HL-60 (cell line): ENCODE results near the gene IMPDH1.

Source experiments
- DNase-seq, 2 experiments: peaks; one replicate each; pipeline ENCODE4 v3.0.0-alpha.2; 2010 to 2020; ENCODE audit warnings: low read depth in 1 of 2, low spot score in 1 of 2
- H3K27ac ChIP-seq: fragments of 250-450 bp; sonication (Bioruptor Pico); replicated peaks from 2 replicates; pipeline ENCODE4 v1.5.1; 2020; ENCODE audit warnings: mild to moderate bottlenecking, moderate library complexity
- H3K27me3 ChIP-seq: fragments of 250-450 bp; sonication (Bioruptor Pico); 2 replicates; pipeline ENCODE4 v1.5.1; 2021; ENCODE audit warnings: mild to moderate bottlenecking, moderate library complexity; ENCODE audit not compliant: insufficient read depth, poor library complexity, severe bottlenecking
- H3K4me3 ChIP-seq: replicated peaks from 2 replicates; pipeline ENCODE4 v1.5.1; 2011; ENCODE audit warnings: mild to moderate bottlenecking, control low read depth, low read length; ENCODE audit not compliant: insufficient read depth
- CTCF ChIP-seq: IDR thresholded peaks from one replicate; pipeline ENCODE4 v1.5.1; 2011; ENCODE audit warnings: low read length, control low read depth, inconsistent platforms; ENCODE audit not compliant: insufficient read depth
- GABPA ChIP-seq: IDR thresholded peaks from 2 replicates; pipeline ENCODE4 v1.6.1; 2012; ENCODE audit warnings: low read depth
- POLR2AphosphoS5 ChIP-seq: IDR thresholded peaks from 2 replicates; pipeline ENCODE4 v1.6.1; 2012; ENCODE audit warnings: low read depth
- REST ChIP-seq: IDR thresholded peaks from 2 replicates; pipeline ENCODE4 v1.6.1; 2012; ENCODE audit warnings: low read depth; ENCODE audit not compliant: insufficient replicate concordance
- SPI1 ChIP-seq: IDR thresholded peaks from 2 replicates; pipeline ENCODE4 v1.6.1; 2012; ENCODE audit warnings: low read depth, mild to moderate bottlenecking, borderline replicate concordance

Gene IMPDH1

GRCh38 chr7:128417071-128417470 lies 7.3 kb upstream of the IMPDH1 start:
- no peak overlapping the region for H3K27ac ChIP-seq
- DNase-seq = no peak
- no peak overlapping the region for H3K4me3 ChIP-seq
- H3K27me3 ChIP-seq = no peaks in the 10 kb centered on the region
- TF ChIP-seq CTCF (no peak), SPI1 (no peak), POLR2AphosphoS5 (no peak), REST (no peak), GABPA (no peak)

- Histone ChIP-seq H3K27me3 (no peaks in the 10 kb centered on the region), H3K4me3 (no peak overlapping the region), H3K27ac (no peak overlapping the region)
- TF ChIP-seq CTCF = no peak
- no peak for TF ChIP-seq POLR2AphosphoS5
- no peak for DNase-seq
These were observed 5.5 kb upstream of the IMPDH1 start for GRCh38 chr7:128415217-128415785.

- Histone ChIP-seq H3K27me3 (no peaks in the 10 kb centered on the region), H3K4me3 (peak overlapping the region; percentile 75), H3K27ac (peak overlapping the region; percentile 77)
- TF ChIP-seq GABPA (no peak), CTCF (no peak), POLR2AphosphoS5 (no peak), REST (no peak), SPI1 (no peak)
- DNase-seq = no peak
These were observed 620 bp upstream of the IMPDH1 start for GRCh38 chr7:128410451-128410753.
